OCI-LY1 (cell line): ENCODE measurements around the gene PPM1D.

Experiments
- H2AFZ ChIP-seq: fragments of 200-600 bp; sonication (generic), shearing (Covaris generic); 2 replicates; pipeline ENCODE4 v1.6.0; 2014; ENCODE audit warnings: antibody characterized with exemption, mild to moderate bottlenecking, low read length
- H3F3A ChIP-seq: fragments of 200-600 bp; sonication (generic), shearing (Covaris generic); 2 replicates; pipeline ENCODE4 v1.6.0; 2014; ENCODE audit warnings: mild to moderate bottlenecking, antibody characterized with exemption, low read length, moderate library complexity; ENCODE audit not compliant: insufficient read depth
- H3K27ac ChIP-seq: fragments of 200-600 bp; sonication (generic); 2 replicates; pipeline ENCODE4 v1.5.1; 2014; ENCODE audit warnings: low read length, mixed run types, mild to moderate bottlenecking, low read depth; ENCODE audit not compliant: poor library complexity, severe bottlenecking
- H3K27me3 ChIP-seq: fragments of 200-600 bp; sonication (generic); 2 replicates; pipeline ENCODE4 v1.6.0; 2014; ENCODE audit warnings: antibody characterized with exemption, mild to moderate bottlenecking, low read length, moderate library complexity; ENCODE audit not compliant: insufficient read depth
- H3K36me3 ChIP-seq: fragments of 200-600 bp; sonication (generic); 2 replicates; pipeline ENCODE4 v1.6.1; 2014; ENCODE audit warnings: mild to moderate bottlenecking, antibody characterized with exemption, low read length, moderate library complexity, mixed read lengths; ENCODE audit not compliant: insufficient read depth
- H3K4me1 ChIP-seq: fragments of 200-600 bp; sonication (generic); 2 replicates; pipeline ENCODE4 v1.5.1; 2014; ENCODE audit warnings: mild to moderate bottlenecking, low read length, moderate library complexity; ENCODE audit not compliant: insufficient read depth, severe bottlenecking
- H3K4me2 ChIP-seq: fragments of 200-600 bp; sonication (generic), shearing (Covaris generic); 2 replicates; pipeline ENCODE4 v1.6.1; 2014; ENCODE audit warnings: low read length
- H3K4me3 ChIP-seq: fragments of 200-600 bp; sonication (generic); 2 replicates; pipeline ENCODE4 v1.5.1; 2014; ENCODE audit warnings: low read length, low read depth, mild to moderate bottlenecking, mixed read lengths; ENCODE audit not compliant: poor library complexity, severe bottlenecking
- H3K79me2 ChIP-seq: fragments of 200-600 bp; shearing (Covaris generic); 2 replicates; pipeline ENCODE4 v1.6.1; 2016; ENCODE audit warnings: mixed run types, low read length, mixed read lengths; ENCODE audit not compliant: insufficient read depth
- H3K9ac ChIP-seq: fragments of 200-600 bp; sonication (generic), shearing (Covaris generic); 2 replicates; pipeline ENCODE4 v1.6.1; 2014; ENCODE audit warnings: mild to moderate bottlenecking, low read length, mixed read lengths
- H3K9me2 ChIP-seq: fragments of 200-600 bp; sonication (generic), shearing (Covaris generic); 2 replicates; pipeline ENCODE4 v1.6.1; 2014; ENCODE audit warnings: low read depth, mild to moderate bottlenecking, low read length, mixed read lengths
- H3K9me3 ChIP-seq: fragments of 200-600 bp; shearing (Covaris generic); 2 replicates; pipeline ENCODE4 v1.6.1; 2014; ENCODE audit warnings: low read length, mixed read lengths
- H4K20me1 ChIP-seq: fragments of 200-600 bp; sonication (generic), shearing (Covaris generic); 2 replicates; pipeline ENCODE4 v1.6.0; 2016; ENCODE audit warnings: mild to moderate bottlenecking, low read length; ENCODE audit not compliant: insufficient read depth
- EZH2 ChIP-seq: fragments of 200-600 bp; sonication (generic), shearing (Covaris generic); IDR thresholded peaks from 2 replicates; pipeline ENCODE4 v1.8.0; 2017; ENCODE audit warnings: borderline replicate concordance, mixed run types, mild to moderate bottlenecking, antibody characterized with exemption, low read length, moderate library complexity, mixed read lengths
- TF ChIP-seq, protein P1 (sequence below): fragments of 200-600 bp; sonication (generic), shearing (Covaris generic); IDR thresholded peaks from 2 replicates; pipeline ENCODE4 v1.5.1; 2017; ENCODE audit warnings: mild to moderate bottlenecking, antibody characterized with exemption, low read length, moderate library complexity, mixed read lengths

The PPM1D gene

DNA sequence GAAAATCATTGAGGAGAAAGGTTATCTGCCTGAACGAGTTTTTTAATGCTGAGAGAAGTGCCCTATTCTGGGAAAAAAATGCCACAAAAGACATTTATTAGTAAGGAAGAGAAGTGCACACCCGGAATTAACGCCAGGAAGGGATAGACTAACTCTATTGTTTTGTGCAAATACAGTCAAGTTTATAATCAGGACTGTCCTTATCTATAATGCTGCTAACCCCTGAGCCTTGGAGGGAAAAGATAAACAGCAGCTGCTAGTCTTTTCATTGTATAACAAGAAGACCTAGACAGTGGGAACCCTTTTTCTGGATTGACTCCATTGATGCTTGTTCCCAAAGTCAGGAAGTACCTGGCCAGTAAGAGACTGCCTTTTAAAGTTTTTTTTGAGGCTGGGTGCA is 104.2 kb downstream of the PPM1D start:
- no peaks in the 10 kb centered on the region for H3K9me2 ChIP-seq
- H3K36me3 ChIP-seq, result no peaks in the 10 kb centered on the region
- no peaks in the 10 kb centered on the region for H3K79me2 ChIP-seq
- H3K4me1 ChIP-seq, result no peaks in the 10 kb centered on the region
- no peaks in the 10 kb centered on the region for H3K27me3 ChIP-seq
- H3K4me2 ChIP-seq, result no peak overlapping the region
- TF ChIP-seq EZH2, result no peak
- TF ChIP-seq, protein P1, sequence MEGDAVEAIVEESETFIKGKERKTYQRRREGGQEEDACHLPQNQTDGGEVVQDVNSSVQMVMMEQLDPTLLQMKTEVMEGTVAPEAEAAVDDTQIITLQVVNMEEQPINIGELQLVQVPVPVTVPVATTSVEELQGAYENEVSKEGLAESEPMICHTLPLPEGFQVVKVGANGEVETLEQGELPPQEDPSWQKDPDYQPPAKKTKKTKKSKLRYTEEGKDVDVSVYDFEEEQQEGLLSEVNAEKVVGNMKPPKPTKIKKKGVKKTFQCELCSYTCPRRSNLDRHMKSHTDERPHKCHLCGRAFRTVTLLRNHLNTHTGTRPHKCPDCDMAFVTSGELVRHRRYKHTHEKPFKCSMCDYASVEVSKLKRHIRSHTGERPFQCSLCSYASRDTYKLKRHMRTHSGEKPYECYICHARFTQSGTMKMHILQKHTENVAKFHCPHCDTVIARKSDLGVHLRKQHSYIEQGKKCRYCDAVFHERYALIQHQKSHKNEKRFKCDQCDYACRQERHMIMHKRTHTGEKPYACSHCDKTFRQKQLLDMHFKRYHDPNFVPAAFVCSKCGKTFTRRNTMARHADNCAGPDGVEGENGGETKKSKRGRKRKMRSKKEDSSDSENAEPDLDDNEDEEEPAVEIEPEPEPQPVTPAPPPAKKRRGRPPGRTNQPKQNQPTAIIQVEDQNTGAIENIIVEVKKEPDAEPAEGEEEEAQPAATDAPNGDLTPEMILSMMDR, result no peak
- H3K4me3 ChIP-seq, result no peak overlapping the region
- H3K9ac ChIP-seq, result no peak overlapping the region
- no peaks in the 10 kb centered on the region for H4K20me1 ChIP-seq
- no peaks in the 10 kb centered on the region for H3K9me3 ChIP-seq
- H3K27ac ChIP-seq, result no peak overlapping the region
- H3F3A ChIP-seq, result no peaks in the 10 kb centered on the region
- H2AFZ ChIP-seq, result no peak overlapping the region

GRCh38 chr17:60712675-60713074 is 112.7 kb downstream of the PPM1D start:
- Histone ChIP-seq H2AFZ (no peak overlapping the region), H3K9ac (no peak overlapping the region), H3K4me1 (no peaks in the 10 kb centered on the region), H3F3A (no peaks in the 10 kb centered on the region), H3K36me3 (no peaks in the 10 kb centered on the region), H3K9me3 (no peaks in the 10 kb centered on the region), H3K27me3 (no peaks in the 10 kb centered on the region), H3K27ac (no peak overlapping the region), H3K4me3 (no peak overlapping the region), H4K20me1 (no peaks in the 10 kb centered on the region), H3K4me2 (no peak overlapping the region), H3K79me2 (no peaks in the 10 kb centered on the region), H3K9me2 (no peaks in the 10 kb centered on the region)
- TF ChIP-seq, protein P1, result no peak
- TF ChIP-seq EZH2, result no peak

- Histone ChIP-seq H2AFZ (no peak overlapping the region), H3K9me3 (no peaks in the 10 kb centered on the region), H3K4me3 (no peak overlapping the region), H3F3A (no peaks in the 10 kb centered on the region), H3K27ac (no peak overlapping the region), H3K9ac (no peak overlapping the region), H4K20me1 (no peaks in the 10 kb centered on the region), H3K9me2 (no peaks in the 10 kb centered on the region), H3K4me1 (no peaks in the 10 kb centered on the region), H3K4me2 (no peak overlapping the region), H3K36me3 (no peaks in the 10 kb centered on the region), H3K79me2 (no peaks in the 10 kb centered on the region), H3K27me3 (no peaks in the 10 kb centered on the region)
- no peak for TF ChIP-seq EZH2
- TF ChIP-seq, protein P1, result no peak
Observed at GRCh38 chr17:60713608-60714007, 113.6 kb downstream of the PPM1D start.
